HG02938 (cell line): ENCODE data around the gene SPEF2.
"Not testable (repeated sequence)": the region's sequence is repeated elsewhere in the genome, so short reads cannot be mapped to it uniquely, and the experiment has no call there.

ENCODE experiments used
- ATAC-seq: cut with Tn5 transposase; IDR thresholded peaks from one replicate; pipeline ENCODE4 v1.9.1; 2021; ENCODE audit warnings: mild to moderate bottlenecking, moderate library complexity; ENCODE audit not compliant: unreplicated experiment

Gene SPEF2

DNA sequence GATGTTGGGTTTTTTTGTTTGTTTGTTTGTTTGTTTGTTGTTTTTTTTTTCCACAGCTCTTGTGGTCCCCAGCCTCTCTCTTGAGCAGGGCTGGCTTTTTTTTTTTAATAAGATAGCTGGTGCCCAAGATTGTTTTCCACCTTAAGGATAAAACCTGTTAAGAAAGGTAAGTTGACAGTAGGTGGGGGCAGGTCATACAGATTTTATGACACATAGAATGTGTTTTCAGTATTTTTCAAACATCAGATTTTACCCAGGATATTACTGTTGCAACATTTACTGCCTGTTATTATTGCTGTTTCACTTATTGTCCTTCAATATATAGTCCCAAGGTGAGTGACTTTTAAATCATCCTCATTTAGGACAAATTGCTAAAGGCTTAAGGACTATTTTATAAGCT is 235.1 kb downstream of the SPEF2 start:
- no peak for ATAC-seq

DNA sequence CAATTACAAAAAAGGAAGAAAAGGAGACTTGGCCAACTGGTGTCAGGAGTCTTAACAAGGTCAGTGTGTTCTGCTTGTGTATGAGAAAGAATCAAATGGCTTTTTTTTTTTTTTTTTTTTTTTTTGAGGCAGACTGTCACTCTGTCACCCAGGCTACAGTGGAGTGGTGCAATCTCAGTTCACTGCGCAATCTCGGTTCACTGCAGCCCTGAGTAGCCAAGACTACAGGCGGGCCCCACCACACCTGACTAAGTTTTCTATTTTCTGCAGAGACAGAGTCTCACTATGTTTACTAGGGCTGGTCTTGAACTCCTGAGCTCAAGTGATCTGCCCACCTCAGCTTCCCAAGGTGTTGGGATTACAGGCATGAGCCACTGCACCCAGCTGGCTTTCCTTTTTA is 236.0 kb downstream of the SPEF2 start:
- no peak for ATAC-seq

- ATAC-seq, result no peak
Observed at GRCh38 chr5:35854248-35854647, 236.6 kb downstream of the SPEF2 start.

DNA sequence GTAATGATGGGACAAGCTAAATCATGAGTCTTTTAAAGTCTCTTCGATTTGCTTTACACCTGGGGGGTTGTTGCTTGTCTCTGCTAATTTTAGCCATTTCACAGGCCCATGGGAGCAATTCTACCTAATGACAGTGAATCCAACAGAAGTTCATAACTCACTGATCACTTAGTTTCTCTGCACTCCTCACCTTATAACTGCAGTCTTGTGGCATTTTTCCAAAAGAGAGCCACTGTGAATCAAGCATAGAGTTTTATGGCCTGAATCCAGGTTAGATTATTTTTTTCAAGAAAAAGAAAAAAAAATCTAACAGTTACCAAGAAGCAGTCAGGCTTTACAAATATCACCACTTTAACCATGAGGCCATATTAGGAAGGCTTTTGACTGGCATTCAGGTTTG is 237.5 kb downstream of the SPEF2 start:
- no peak for ATAC-seq

- not testable (repeated sequence) for ATAC-seq
Observed at GRCh38 chr5:35856186-35856764, 238.6 kb downstream of the SPEF2 start.

- ATAC-seq, result no peak
Observed at GRCh38 chr5:35856765-35857351, 239.2 kb downstream of the SPEF2 start, which contains the start of gene IL7R. TSS of gene IL7R (plus strand) at chr5:35856891. CDS start at chr5:35856978, 87 bp downstream.

GRCh38 chr5:35857606-35858205 is 240.0 kb downstream of the SPEF2 start:
- ATAC-seq, result no peak

- ATAC-seq, result no peak
Observed at GRCh38 chr5:35859101-35859661, 241.5 kb downstream of the SPEF2 start.

- ATAC-seq, result no peak
Observed at GRCh38 chr5:35860686-35861085, 243.0 kb downstream of the SPEF2 start.

GRCh38 chr5:35861718-35862117 is 244.1 kb downstream of the SPEF2 start:
- no peak for ATAC-seq

- no peak for ATAC-seq
Observed at GRCh38 chr5:35862126-35862525, 244.5 kb downstream of the SPEF2 start.

GRCh38 chr5:35863159-35863558 is 245.5 kb downstream of the SPEF2 start:
- no peak for ATAC-seq
